SK-N-SH treated with all-trans-retinoic acid at 6 μM for 48 hours (cell line): ENCODE results near the gene AFDN.

Experiments
- ATAC-seq: fragments of 200-7000 bp; cut with Tn5 transposase; 3 replicates; pipeline ENCODE4 v1.9.1; 2020; ENCODE audit warnings: mild to moderate bottlenecking, moderate library complexity
- ARNTL ChIP-seq: fragments of 450-650 bp; formaldehyde crosslinking; IDR thresholded peaks from 2 replicates; pipeline ENCODE4 v1.5.0; 2020; ENCODE audit warnings: low read depth, mild to moderate bottlenecking, moderate library complexity, borderline replicate concordance
- BACH2 ChIP-seq: fragments of 250-450 bp; sonication (Bioruptor Pico); IDR thresholded peaks from 2 replicates; pipeline ENCODE4 v1.9.0; 2021; ENCODE audit warnings: mild to moderate bottlenecking, borderline replicate concordance
- CSDC2 ChIP-seq: fragments of 250-450 bp; sonication (Bioruptor Pico); IDR thresholded peaks from 2 replicates; pipeline ENCODE4 v1.5.0; 2020; ENCODE audit warnings: mild to moderate bottlenecking, moderate library complexity
- CSRNP3 ChIP-seq: fragments of 250-450 bp; sonication (Bioruptor Pico); IDR thresholded peaks from 2 replicates; pipeline ENCODE4 v1.5.1; 2021; ENCODE audit warnings: mild to moderate bottlenecking, moderate library complexity
- GLIS3 ChIP-seq: fragments of 250-450 bp; sonication (Bioruptor Pico); IDR thresholded peaks from 2 replicates; pipeline ENCODE4 v1.5.0; 2020; ENCODE audit warnings: mild to moderate bottlenecking, moderate library complexity
- ISL1 ChIP-seq: fragments of 250-450 bp; sonication (Bioruptor Pico); IDR thresholded peaks from 2 replicates; pipeline ENCODE4 v2.1.2; 2022; ENCODE audit warnings: mild to moderate bottlenecking, moderate library complexity
- OSR1 ChIP-seq: fragments of 250-450 bp; sonication (Bioruptor Pico); IDR thresholded peaks from 2 replicates; pipeline ENCODE4 v1.8.0; 2022; ENCODE audit warnings: moderate library complexity, mild to moderate bottlenecking, inconsistent platforms
- POU6F1 ChIP-seq: fragments of 250-450 bp; sonication (Bioruptor Pico); IDR thresholded peaks from 2 replicates; pipeline ENCODE4 v1.8.0; 2021; ENCODE audit warnings: low read depth, mild to moderate bottlenecking, moderate library complexity, borderline replicate concordance
- PPARA ChIP-seq: fragments of 250-450 bp; sonication (Bioruptor Pico); IDR thresholded peaks from 2 replicates; pipeline ENCODE4 v1.5.0; 2020; ENCODE audit warnings: mild to moderate bottlenecking, borderline replicate concordance
- RARB ChIP-seq: fragments of 250-450 bp; sonication (Bioruptor Pico); IDR thresholded peaks from 2 replicates; pipeline ENCODE4 v1.8.0; 2021; ENCODE audit warnings: mild to moderate bottlenecking, moderate library complexity
- SNAI2 ChIP-seq: fragments of 250-450 bp; sonication (Bioruptor Pico); IDR thresholded peaks from 2 replicates; pipeline ENCODE4 v1.5.0; 2020; ENCODE audit warnings: mild to moderate bottlenecking, moderate library complexity
- TOX ChIP-seq: fragments of 250-450 bp; sonication (Bioruptor Pico); IDR thresholded peaks from 2 replicates; pipeline ENCODE4 v1.8.0; 2021; ENCODE audit warnings: mild to moderate bottlenecking, moderate library complexity, borderline replicate concordance
- TSHZ2 ChIP-seq: fragments of 250-450 bp; sonication (Bioruptor Pico); IDR thresholded peaks from 2 replicates; pipeline ENCODE4 v1.5.0; 2020; ENCODE audit warnings: mild to moderate bottlenecking, moderate library complexity
- ZFP3 ChIP-seq: fragments of 250-450 bp; sonication (Bioruptor Pico); IDR thresholded peaks from 2 replicates; pipeline ENCODE4 v1.5.0; 2020; ENCODE audit warnings: mild to moderate bottlenecking, moderate library complexity
- ZFP30 ChIP-seq: fragments of 450-650 bp; formaldehyde crosslinking; IDR thresholded peaks from 2 replicates; pipeline ENCODE4 v1.5.0; 2022; ENCODE audit warnings: mild to moderate bottlenecking, moderate library complexity
- ZNF565 ChIP-seq: fragments of 450-650 bp; formaldehyde crosslinking; conservative IDR thresholded peaks from 2 replicates; pipeline ENCODE4 v1.5.0; 2020; ENCODE audit warnings: low read depth, mild to moderate bottlenecking, moderate library complexity
- ZNF70 ChIP-seq: fragments of 450-650 bp; formaldehyde crosslinking; IDR thresholded peaks from 2 replicates; pipeline ENCODE4 v1.5.0; 2020; ENCODE audit warnings: mild to moderate bottlenecking, moderate library complexity
- TF ChIP-seq, protein P1 (sequence below): fragments of 250-450 bp; sonication (Bioruptor Pico); IDR thresholded peaks from 2 replicates; pipeline ENCODE4 v1.5.1; 2020; ENCODE audit warnings: low read depth, mild to moderate bottlenecking, moderate library complexity
- TF ChIP-seq, protein P2 (sequence below): fragments of 250-450 bp; sonication (Bioruptor Pico); IDR thresholded peaks from 2 replicates; pipeline ENCODE4 v1.8.0; 2020; ENCODE audit warnings: mild to moderate bottlenecking, moderate library complexity, borderline replicate concordance

Gene AFDN

DNA sequence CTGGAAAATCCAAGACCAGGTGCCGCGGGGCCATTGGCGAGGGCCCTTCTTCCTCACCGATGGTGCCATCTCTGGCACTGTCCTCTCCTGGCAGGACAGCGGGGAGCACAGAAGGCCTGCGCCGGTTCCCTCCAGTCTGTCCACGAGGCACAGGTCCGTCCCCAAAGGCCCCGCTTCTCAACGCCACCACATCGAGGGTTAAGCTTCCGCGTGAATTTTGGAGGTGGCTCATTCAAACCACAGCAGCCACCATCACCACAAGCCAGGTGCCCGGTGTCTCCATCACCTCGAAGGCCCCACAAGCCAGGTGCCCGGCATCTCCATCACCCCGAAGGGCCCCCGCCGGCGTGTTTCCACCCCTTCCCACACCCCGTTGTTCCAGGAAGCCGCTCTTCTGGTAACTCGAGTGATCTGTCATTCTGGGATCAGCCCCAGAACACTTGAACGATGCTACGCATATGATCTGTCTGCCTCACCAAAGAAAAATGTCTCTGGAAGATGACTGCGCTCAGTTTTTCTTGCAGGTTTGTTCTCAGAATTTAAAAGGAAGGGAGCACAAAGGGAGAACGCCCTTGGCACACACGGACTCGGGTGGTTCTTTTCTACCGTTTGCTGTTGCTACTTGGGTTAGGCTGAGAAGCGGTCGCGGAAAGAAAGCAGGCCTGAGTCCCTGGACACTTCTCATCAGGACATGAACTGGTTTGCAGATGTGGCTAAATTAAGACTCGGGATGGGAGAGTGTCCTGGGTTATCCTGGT lies 160.9 kb downstream of the AFDN start (continued):
- TF ChIP-seq, protein P1, sequence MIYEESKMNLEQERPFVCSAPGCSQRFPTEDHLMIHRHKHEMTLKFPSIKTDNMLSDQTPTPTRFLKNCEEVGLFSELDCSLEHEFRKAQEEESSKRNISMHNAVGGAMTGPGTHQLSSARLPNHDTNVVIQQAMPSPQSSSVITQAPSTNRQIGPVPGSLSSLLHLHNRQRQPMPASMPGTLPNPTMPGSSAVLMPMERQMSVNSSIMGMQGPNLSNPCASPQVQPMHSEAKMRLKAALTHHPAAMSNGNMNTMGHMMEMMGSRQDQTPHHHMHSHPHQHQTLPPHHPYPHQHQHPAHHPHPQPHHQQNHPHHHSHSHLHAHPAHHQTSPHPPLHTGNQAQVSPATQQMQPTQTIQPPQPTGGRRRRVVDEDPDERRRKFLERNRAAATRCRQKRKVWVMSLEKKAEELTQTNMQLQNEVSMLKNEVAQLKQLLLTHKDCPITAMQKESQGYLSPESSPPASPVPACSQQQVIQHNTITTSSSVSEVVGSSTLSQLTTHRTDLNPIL (CRISPR knock-in tag) = no peak
- TF ChIP-seq ZNF565 (CRISPR knock-in tag) = no peak
- no peak for TF ChIP-seq ZFP30 (CRISPR knock-in tag)
- no peak for TF ChIP-seq SNAI2 (CRISPR knock-in tag)
- no peak for TF ChIP-seq PPARA (CRISPR knock-in tag)
- no peak for TF ChIP-seq ISL1 (CRISPR knock-in tag)
- no peak for TF ChIP-seq TSHZ2 (CRISPR knock-in tag)
- TF ChIP-seq, all 23 proteins: peak for 0

GRCh38 chr6:167988154-167988495 lies 161.4 kb downstream of the AFDN start:
- no peak for TF ChIP-seq CSDC2
- TF ChIP-seq ZFP3 (CRISPR knock-in tag) = no peak
- TF ChIP-seq, protein P1 (CRISPR knock-in tag) = no peak
- no peak for TF ChIP-seq ZFP30 (CRISPR knock-in tag)
- TF ChIP-seq GLIS3 (CRISPR knock-in tag) = no peak
- no peak for TF ChIP-seq ZNF565 (CRISPR knock-in tag)
- no peak for TF ChIP-seq ARNTL (CRISPR knock-in tag)
- no peak for TF ChIP-seq TSHZ2 (CRISPR knock-in tag)
- no peak for TF ChIP-seq CSRNP3 (CRISPR knock-in tag)
- TF ChIP-seq OSR1 (CRISPR knock-in tag) = no peak
- no peak for TF ChIP-seq BACH2 (CRISPR knock-in tag)
- no peak for TF ChIP-seq ZNF70
- TF ChIP-seq TOX (CRISPR knock-in tag) = no peak
- no peak for TF ChIP-seq RARB (CRISPR knock-in tag)
- TF ChIP-seq POU6F1 (CRISPR knock-in tag) = no peak
- TF ChIP-seq ISL1 (CRISPR knock-in tag) = no peak
- TF ChIP-seq, protein P2, sequence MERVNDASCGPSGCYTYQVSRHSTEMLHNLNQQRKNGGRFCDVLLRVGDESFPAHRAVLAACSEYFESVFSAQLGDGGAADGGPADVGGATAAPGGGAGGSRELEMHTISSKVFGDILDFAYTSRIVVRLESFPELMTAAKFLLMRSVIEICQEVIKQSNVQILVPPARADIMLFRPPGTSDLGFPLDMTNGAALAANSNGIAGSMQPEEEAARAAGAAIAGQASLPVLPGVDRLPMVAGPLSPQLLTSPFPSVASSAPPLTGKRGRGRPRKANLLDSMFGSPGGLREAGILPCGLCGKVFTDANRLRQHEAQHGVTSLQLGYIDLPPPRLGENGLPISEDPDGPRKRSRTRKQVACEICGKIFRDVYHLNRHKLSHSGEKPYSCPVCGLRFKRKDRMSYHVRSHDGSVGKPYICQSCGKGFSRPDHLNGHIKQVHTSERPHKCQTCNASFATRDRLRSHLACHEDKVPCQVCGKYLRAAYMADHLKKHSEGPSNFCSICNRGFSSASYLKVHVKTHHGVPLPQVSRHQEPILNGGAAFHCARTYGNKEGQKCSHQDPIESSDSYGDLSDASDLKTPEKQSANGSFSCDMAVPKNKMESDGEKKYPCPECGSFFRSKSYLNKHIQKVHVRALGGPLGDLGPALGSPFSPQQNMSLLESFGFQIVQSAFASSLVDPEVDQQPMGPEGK = no peak
- TF ChIP-seq SNAI2 (CRISPR knock-in tag) = no peak
- TF ChIP-seq PPARA (CRISPR knock-in tag) = no peak
- no peak for ATAC-seq
